Measurements from ENCODE around the gene CLDN19. TPM values are rescaled to one million over a fixed set of nuclear protein-coding genes. Genes with fewer than 3 reads are reported as not detected.

CLDN19 gene, protein sequence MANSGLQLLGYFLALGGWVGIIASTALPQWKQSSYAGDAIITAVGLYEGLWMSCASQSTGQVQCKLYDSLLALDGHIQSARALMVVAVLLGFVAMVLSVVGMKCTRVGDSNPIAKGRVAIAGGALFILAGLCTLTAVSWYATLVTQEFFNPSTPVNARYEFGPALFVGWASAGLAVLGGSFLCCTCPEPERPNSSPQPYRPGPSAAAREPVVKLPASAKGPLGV
- polyA plus RNA-seq (2013), result 0.04 TPM

DNA sequence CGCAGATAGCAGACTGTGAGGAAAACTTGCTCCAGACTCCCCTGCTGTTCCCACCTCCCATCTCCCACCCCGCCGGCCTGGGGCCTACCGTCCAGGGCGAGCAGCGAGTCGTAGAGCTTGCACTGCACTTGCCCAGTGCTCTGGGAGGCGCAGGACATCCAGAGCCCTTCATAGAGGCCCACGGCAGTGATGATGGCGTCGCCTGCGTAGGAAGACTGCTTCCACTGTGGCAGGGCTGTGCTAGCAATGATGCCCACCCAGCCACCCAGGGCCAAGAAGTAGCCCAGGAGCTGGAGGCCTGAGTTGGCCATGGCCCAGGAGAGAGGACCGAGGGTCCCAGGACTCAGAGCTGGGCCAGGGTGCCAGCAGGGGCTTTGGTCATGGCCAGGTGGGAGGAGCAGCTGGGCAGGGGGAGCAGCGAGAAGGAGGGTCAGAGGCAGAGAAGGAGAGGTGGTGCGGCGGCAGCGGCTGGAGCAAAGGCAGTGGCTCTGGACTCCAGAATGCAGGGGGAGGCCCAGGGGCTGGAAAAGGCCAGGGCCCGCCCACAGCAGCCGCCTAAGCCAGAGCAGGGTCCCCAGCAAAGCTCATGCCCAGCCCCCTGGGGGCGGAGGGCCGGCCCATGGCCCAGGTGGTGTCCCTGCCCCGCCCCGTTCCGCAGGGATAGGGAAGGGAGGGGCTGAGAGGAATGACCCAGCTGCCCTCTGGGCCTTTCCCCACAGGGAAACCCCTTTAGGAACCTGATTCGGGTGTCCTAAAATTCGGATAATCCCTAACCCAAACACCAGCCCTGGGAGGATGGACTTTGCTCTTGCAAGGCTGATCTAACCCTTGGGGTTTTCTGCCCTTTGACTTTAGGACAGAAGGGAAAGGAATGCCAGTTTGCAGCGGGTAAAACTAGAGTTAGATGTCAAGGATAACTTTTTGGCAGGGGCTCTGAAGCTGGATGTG, at the start of gene CLDN19:
Gene CLDN19, minus strand, starts transcription at position 484 of the 948 bp plus-strand sequence. Its CDS starts 173 bp downstream, at position 311.
- ChIA-PET CTCF (interaction anchor here (1.2 to 1.3 kb wide), 2 partner anchors 13 to 18 kb away, joined by 3 to 4 read pairs; no protein-coding TSS in a partner anchor), POLR2A (interaction anchor here (0.6 kb wide), 1 partner anchor 574 kb away, joined by 3 read pairs; no protein-coding TSS in a partner anchor)
- Histone ChIP-seq H3K36me3 (ENCODE audit: control insufficient read depth in 4 of 4, insufficient read depth in 4 of 4, low read length in 3 of 4) (no peaks in the 10 kb centered on the region), H3K27me3 (replicated peaks in 2 of 5; ENCODE audit: control insufficient read depth in 4 of 5, insufficient read depth in 5 of 5, low read length in 4 of 5) (no peaks in the 10 kb centered on the region), H3K4me3 (ENCODE audit: control insufficient read depth in 1 of 7, extremely low read depth in 1 of 7, insufficient read depth in 4 of 7, low read depth in 2 of 7, low read length in 6 of 7) (no peak within 1 kb of the TSS), H3K9me3 (ENCODE audit: control extremely low read depth in 1 of 5, control insufficient read depth in 4 of 5, insufficient read depth in 2 of 5, low read depth in 1 of 5, low read length in 4 of 5) (no peaks in the 10 kb centered on the region), H3K27ac (ENCODE audit: insufficient read depth in 1 of 2, low read depth in 1 of 2, low read length in 2 of 2, poor library complexity in 1 of 2, severe bottlenecking in 2 of 2) (no peak within 1 kb of the TSS), H3K4me1 (ENCODE audit: control extremely low read depth in 1 of 4, control insufficient read depth in 4 of 4, insufficient read depth in 4 of 4, low read length in 3 of 4) (peaks cover 3 to 32% (median 28%) of the 10 kb centered on the region in 4 experiments)
- WGBS (ENCODE audit: insufficient coverage), result 99% methylated on average over 22 of the region's 27 CpGs
- no peak for DNase-seq

DNA sequence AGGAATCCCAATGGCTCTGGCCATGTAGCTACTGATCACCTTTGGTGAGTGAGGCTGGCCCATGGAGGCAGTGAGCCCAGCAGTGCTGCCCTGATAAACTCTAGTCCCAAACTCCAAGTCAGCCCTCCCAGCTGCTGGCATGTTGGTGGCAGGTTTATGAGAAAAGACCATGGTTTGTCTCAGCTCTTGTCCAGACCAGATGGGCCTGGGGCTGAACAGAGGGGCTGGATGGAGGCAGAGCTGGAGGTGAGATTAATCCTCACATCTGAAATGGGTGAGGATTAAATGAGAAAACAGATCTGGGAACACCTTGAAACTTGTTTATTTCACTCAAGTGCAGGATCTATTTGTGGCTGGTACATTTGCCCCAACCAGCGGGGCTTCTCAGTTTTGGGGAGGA, 48.0 kb upstream of the CLDN19 start:
- Histone ChIP-seq H3K36me3 (ENCODE audit: control insufficient read depth in 4 of 4, insufficient read depth in 4 of 4, low read length in 3 of 4) (peaks cover 0 to 4% (median 0%) of the 10 kb centered on the region in 4 experiments), H3K27ac (ENCODE audit: insufficient read depth in 1 of 2, low read depth in 1 of 2, low read length in 2 of 2, poor library complexity in 1 of 2, severe bottlenecking in 2 of 2) (no peak overlapping the region), H3K9me3 (ENCODE audit: control extremely low read depth in 1 of 5, control insufficient read depth in 4 of 5, insufficient read depth in 2 of 5, low read depth in 1 of 5, low read length in 4 of 5) (no peaks in the 10 kb centered on the region), H3K27me3 (replicated peaks in 2 of 5; ENCODE audit: control insufficient read depth in 4 of 5, insufficient read depth in 5 of 5, low read length in 4 of 5) (no peaks in the 10 kb centered on the region), H3K4me1 (ENCODE audit: control extremely low read depth in 1 of 4, control insufficient read depth in 4 of 4, insufficient read depth in 4 of 4, low read length in 3 of 4) (peaks cover 0 to 14% (median 12%) of the 10 kb centered on the region in 4 experiments), H3K4me3 (ENCODE audit: control insufficient read depth in 1 of 7, extremely low read depth in 1 of 7, insufficient read depth in 4 of 7, low read depth in 2 of 7, low read length in 6 of 7) (no peak overlapping the region)
- CTCF ChIA-PET, result no interaction called here
- POLR2A ChIA-PET, result no interaction called here
- WGBS (ENCODE audit: insufficient coverage), result 100% methylated on average over 1 of the region's 1 CpG
- DNase-seq, result no peak

DNA sequence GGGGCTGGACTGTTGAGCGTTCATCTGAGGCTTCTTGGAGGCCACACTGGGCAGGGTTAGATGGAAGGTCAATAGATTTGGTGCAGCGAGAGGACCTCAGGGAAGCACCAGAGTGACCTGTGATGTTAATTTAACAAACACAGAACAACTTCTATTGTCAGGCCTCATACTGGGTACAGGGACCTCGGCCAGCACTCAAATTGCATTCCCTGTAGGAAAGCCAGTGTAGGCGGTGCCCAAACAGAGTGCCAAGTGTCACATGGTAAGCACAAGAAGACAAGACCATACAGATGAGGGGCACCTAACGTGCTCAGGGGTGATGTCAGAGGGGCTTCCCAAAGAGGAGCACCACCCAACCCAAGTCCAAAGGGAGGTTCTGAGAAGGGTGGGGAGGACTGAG, 46.1 kb upstream of the CLDN19 start:
- WGBS (ENCODE audit: insufficient coverage), result 100% methylated on average over 5 of the region's 5 CpGs
- Histone ChIP-seq H3K27me3 (replicated peaks in 2 of 5; ENCODE audit: control insufficient read depth in 4 of 5, insufficient read depth in 5 of 5, low read length in 4 of 5) (no peaks in the 10 kb centered on the region), H3K9me3 (ENCODE audit: control extremely low read depth in 1 of 5, control insufficient read depth in 4 of 5, insufficient read depth in 2 of 5, low read depth in 1 of 5, low read length in 4 of 5) (no peaks in the 10 kb centered on the region), H3K27ac (ENCODE audit: insufficient read depth in 1 of 2, low read depth in 1 of 2, low read length in 2 of 2, poor library complexity in 1 of 2, severe bottlenecking in 2 of 2) (no peak overlapping the region), H3K4me1 (ENCODE audit: control extremely low read depth in 1 of 4, control insufficient read depth in 4 of 4, insufficient read depth in 4 of 4, low read length in 3 of 4) (peaks cover 0 to 14% (median 12%) of the 10 kb centered on the region in 4 experiments), H3K4me3 (ENCODE audit: control insufficient read depth in 1 of 7, extremely low read depth in 1 of 7, insufficient read depth in 4 of 7, low read depth in 2 of 7, low read length in 6 of 7) (no peak overlapping the region), H3K36me3 (ENCODE audit: control insufficient read depth in 4 of 4, insufficient read depth in 4 of 4, low read length in 3 of 4) (peaks cover 2 to 10% (median 6%) of the 10 kb centered on the region in 4 experiments)
- ChIA-PET CTCF (no interaction called here), POLR2A (interaction anchor here (0.7 kb wide), 1 partner anchor 30 kb away, joined by 3 read pairs; no protein-coding TSS in a partner anchor)
- DNase-seq, result no peak

DNA sequence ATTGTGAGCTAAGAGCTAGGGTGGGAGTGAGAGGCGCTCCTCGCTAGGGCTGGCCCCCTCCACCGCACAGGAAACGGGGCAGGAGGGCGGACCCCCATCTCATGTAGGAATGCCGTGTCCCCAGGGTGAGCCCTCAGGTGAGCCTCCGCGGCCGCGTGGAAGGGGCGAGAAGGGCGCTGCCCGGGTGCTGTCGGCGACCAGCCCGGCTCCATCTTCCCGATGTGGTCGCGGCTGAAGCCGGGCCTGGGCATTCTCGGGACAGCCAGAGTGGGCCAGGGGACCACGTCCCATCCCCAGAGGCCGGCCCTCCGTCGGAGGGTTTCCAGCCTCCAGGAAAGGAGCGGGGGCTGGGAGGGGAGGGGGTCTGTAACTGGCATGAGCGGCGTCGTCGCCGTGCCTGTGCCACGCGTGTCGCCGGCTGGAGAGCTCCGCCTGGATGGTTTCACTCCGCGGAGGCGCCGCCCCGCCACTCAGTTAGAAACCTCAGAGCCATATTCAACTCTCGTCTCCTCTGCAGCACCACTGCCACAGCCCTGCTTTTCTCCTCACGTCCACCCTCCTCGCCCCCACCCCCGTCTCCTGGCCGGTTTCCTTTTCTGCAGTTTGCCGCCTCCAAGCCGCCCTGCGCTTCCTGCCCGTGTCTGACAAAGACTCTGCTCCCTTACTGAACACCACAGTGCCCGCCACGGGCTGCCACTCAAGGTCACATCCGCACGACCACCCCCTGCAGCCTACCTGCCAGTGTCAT, 45.1 kb upstream of the CLDN19 start, which contains the start of gene TMEM269:
Gene TMEM269, plus strand, starts transcription at position 46 of the 748 bp plus-strand sequence. CDS start 4,903 bp downstream, outside the sequence.
- no peaks in the 10 kb centered on the region for H3K27me3 ChIP-seq (replicated peaks in 2 of 5; ENCODE audit: control insufficient read depth in 4 of 5, insufficient read depth in 5 of 5, low read length in 4 of 5)
- CTCF ChIA-PET, result interaction anchor here (1.2 kb wide), 1 partner anchor 14 kb away, joined by 4 read pairs; no protein-coding TSS in a partner anchor
- H3K27ac ChIP-seq (ENCODE audit: insufficient read depth in 1 of 2, low read depth in 1 of 2, low read length in 2 of 2, poor library complexity in 1 of 2, severe bottlenecking in 2 of 2), result no peak within 1 kb of the TSS
- peaks cover 5 to 20% (median 11%) of the 10 kb centered on the region in 4 experiments for H3K36me3 ChIP-seq (ENCODE audit: control insufficient read depth in 4 of 4, insufficient read depth in 4 of 4, low read length in 3 of 4)
- DNase-seq, result peak; percentile 29 to 78 (median 65)
- peak within 1 kb of the TSS in 5 of 7 experiments; percentile 25 to 71 (median 61) for H3K4me3 ChIP-seq (ENCODE audit: control insufficient read depth in 1 of 7, extremely low read depth in 1 of 7, insufficient read depth in 4 of 7, low read depth in 2 of 7, low read length in 6 of 7)
- 15% methylated on average over 44 of the region's 54 CpGs for WGBS (ENCODE audit: insufficient coverage)
- peaks cover 0 to 14% (median 12%) of the 10 kb centered on the region in 4 experiments for H3K4me1 ChIP-seq (ENCODE audit: control extremely low read depth in 1 of 4, control insufficient read depth in 4 of 4, insufficient read depth in 4 of 4, low read length in 3 of 4)
- no peaks in the 10 kb centered on the region for H3K9me3 ChIP-seq (ENCODE audit: control extremely low read depth in 1 of 5, control insufficient read depth in 4 of 5, insufficient read depth in 2 of 5, low read depth in 1 of 5, low read length in 4 of 5)
- POLR2A ChIA-PET, result no interaction called here

DNA sequence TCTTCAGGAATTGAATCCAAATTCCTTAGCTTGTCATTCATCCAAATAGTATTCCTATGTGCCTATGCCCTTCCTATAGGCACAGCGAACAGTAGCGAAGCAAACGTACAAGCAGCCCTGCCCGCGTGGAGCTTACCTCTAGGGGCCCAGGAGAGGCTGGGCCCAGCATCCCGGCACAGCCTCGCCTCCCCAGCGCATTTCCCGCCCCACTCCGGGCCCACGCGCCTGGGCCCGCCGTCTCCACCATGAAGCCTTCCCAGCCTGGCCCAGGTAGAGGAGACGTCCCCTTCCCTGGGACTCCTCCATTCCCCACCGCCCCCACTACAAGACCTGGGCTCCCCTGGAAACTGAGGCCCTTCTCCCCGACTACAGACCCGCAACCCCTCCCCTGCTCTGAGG, 44.5 kb upstream of the CLDN19 start:
- Histone ChIP-seq H3K4me1 (ENCODE audit: control extremely low read depth in 1 of 4, control insufficient read depth in 4 of 4, insufficient read depth in 4 of 4, low read length in 3 of 4) (peaks cover 0 to 14% (median 12%) of the 10 kb centered on the region in 4 experiments), H3K27me3 (replicated peaks in 2 of 5; ENCODE audit: control insufficient read depth in 4 of 5, insufficient read depth in 5 of 5, low read length in 4 of 5) (no peaks in the 10 kb centered on the region), H3K4me3 (ENCODE audit: control insufficient read depth in 1 of 7, extremely low read depth in 1 of 7, insufficient read depth in 4 of 7, low read depth in 2 of 7, low read length in 6 of 7) (peak overlapping the region in 3 of 7 experiments; percentile 25 to 71 (median 61)), H3K9me3 (ENCODE audit: control extremely low read depth in 1 of 5, control insufficient read depth in 4 of 5, insufficient read depth in 2 of 5, low read depth in 1 of 5, low read length in 4 of 5) (no peaks in the 10 kb centered on the region), H3K27ac (ENCODE audit: insufficient read depth in 1 of 2, low read depth in 1 of 2, low read length in 2 of 2, poor library complexity in 1 of 2, severe bottlenecking in 2 of 2) (no peak overlapping the region), H3K36me3 (ENCODE audit: control insufficient read depth in 4 of 4, insufficient read depth in 4 of 4, low read length in 3 of 4) (peaks cover 5 to 22% (median 11%) of the 10 kb centered on the region in 4 experiments)
- ChIA-PET CTCF (interaction anchor here (1.2 to 1.4 kb wide), 3 partner anchors 8 to 289 kb away, joined by 4 read pairs; no protein-coding TSS in a partner anchor), POLR2A (no interaction called here)
- no peak for DNase-seq
- WGBS (ENCODE audit: insufficient coverage), result 97% methylated on average over 15 of the region's 18 CpGs

DNA sequence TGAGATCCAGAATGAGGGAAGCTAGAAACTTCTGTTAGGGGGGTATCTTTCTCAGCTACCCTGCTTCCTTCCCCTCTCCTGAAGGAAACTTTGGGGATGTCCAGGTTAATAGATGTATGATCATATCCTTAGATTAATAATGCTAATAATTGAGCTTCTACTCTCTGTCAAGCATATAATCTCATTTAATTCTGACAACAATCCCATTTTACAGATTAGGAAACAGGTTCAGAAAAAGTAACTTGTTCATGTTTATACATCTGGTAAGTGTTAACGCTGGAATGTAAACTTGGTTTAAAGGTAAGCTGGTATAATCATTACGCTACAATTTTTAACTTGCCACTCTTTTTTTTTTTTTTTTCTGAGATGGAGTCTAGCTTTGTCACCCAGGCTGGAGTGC, 43.1 kb upstream of the CLDN19 start:
- no CpG with 5 or more reads among the region's 2 CpGs for WGBS (ENCODE audit: insufficient coverage)
- no peak overlapping the region for H3K27ac ChIP-seq (ENCODE audit: insufficient read depth in 1 of 2, low read depth in 1 of 2, low read length in 2 of 2, poor library complexity in 1 of 2, severe bottlenecking in 2 of 2)
- H3K36me3 ChIP-seq (ENCODE audit: control insufficient read depth in 4 of 4, insufficient read depth in 4 of 4, low read length in 3 of 4), result peaks cover 5 to 29% (median 15%) of the 10 kb centered on the region in 4 experiments
- ChIA-PET CTCF (interaction anchor here (1.0 to 8.8 kb wide), 6 partner anchors 10 to 291 kb away, joined by 3 to 106 read pairs (median 4); no protein-coding TSS in a partner anchor), POLR2A (no interaction called here)
- peaks cover 0 to 14% (median 12%) of the 10 kb centered on the region in 4 experiments for H3K4me1 ChIP-seq (ENCODE audit: control extremely low read depth in 1 of 4, control insufficient read depth in 4 of 4, insufficient read depth in 4 of 4, low read length in 3 of 4)
- no peak for DNase-seq
- H3K27me3 ChIP-seq (replicated peaks in 2 of 5; ENCODE audit: control insufficient read depth in 4 of 5, insufficient read depth in 5 of 5, low read length in 4 of 5), result no peaks in the 10 kb centered on the region
- H3K9me3 ChIP-seq (ENCODE audit: control extremely low read depth in 1 of 5, control insufficient read depth in 4 of 5, insufficient read depth in 2 of 5, low read depth in 1 of 5, low read length in 4 of 5), result no peaks in the 10 kb centered on the region
- no peak overlapping the region for H3K4me3 ChIP-seq (ENCODE audit: control insufficient read depth in 1 of 7, extremely low read depth in 1 of 7, insufficient read depth in 4 of 7, low read depth in 2 of 7, low read length in 6 of 7)
